Prostate gland (tissue), 2 donors: Measurements from ENCODE around the gene PRELP. TPM values are rescaled to one million over a fixed set of nuclear protein-coding genes. Genes with fewer than 3 reads are reported as not detected.

ENCODE experiments used
- DNase-seq: peaks from one replicate; pipeline ENCODE4 v3.0.0-alpha.2; 2019; ENCODE audit warnings: low spot score
- H3K27ac ChIP-seq, 2 donors: fragments of 200-600 bp; sonication (generic); 2 replicates each; pipeline ENCODE4 v1.5.1; 2017 to 2019
- H3K27me3 ChIP-seq: fragments of 200-600 bp; sonication (generic); replicated peaks from 2 replicates; pipeline ENCODE4 v1.5.1; 2019; ENCODE audit not compliant: insufficient read depth
- H3K36me3 ChIP-seq, 2 donors: fragments of 200-600 bp; sonication (generic); 1 replicate in 1 of 2; 2 replicates in 1 of 2; pipeline versions ENCODE4 v1.5.1 to v1.8.1; 2017 to 2019
- H3K4me1 ChIP-seq: fragments of 200-600 bp; sonication (generic); replicated peaks from 2 replicates; pipeline ENCODE4 v1.5.1; 2019
- H3K4me3 ChIP-seq, 2 donors: fragments of 200-600 bp; sonication (generic); 2 replicates each; pipeline ENCODE4 v1.5.1; 2017 to 2019
- H3K9me3 ChIP-seq: fragments of 200-600 bp; sonication (generic); 2 replicates; pipeline ENCODE4 v1.5.1; 2017
- POLR2A ChIP-seq: fragments of 450-650 bp; IDR thresholded peaks from one replicate; pipeline ENCODE4 v1.6.1; 2016; ENCODE audit warnings: antibody characterized with exemption, mild to moderate bottlenecking
- POLR2AphosphoS5 ChIP-seq: sonication (generic); formaldehyde crosslinking; IDR thresholded peaks from one replicate; pipeline ENCODE4 v1.6.1; 2017; ENCODE audit warnings: antibody characterized with exemption
- WGBS: methylation state at CpG from one replicate; pipeline ENCODE4 v1.1.5; 2018; 5-methylcytosine and 5-hydroxymethylcytosine counted together
- intact Hi-C: fragments of 100-400 bp; cut with DNase I; formaldehyde crosslinking; loops from one replicate; pipeline ENCODE4 v1.14.2; 2022
- total RNA-seq, 2 donors: library from RNA; depleted of rRNA; stranded (reverse); fragments of >200 nt; gene quantifications; one replicate each; pipeline ENCODE4 v1.1.0, GENCODE V29; 2016
- TF ChIP-seq, protein P1 (sequence below), 4 experiments: fragments of 200-600 bp in 2 of 4; fragments of 450-650 bp in 2 of 4; sonication (generic) in 2 of 4; IDR thresholded peaks; 1 replicate in 3 of 4; 2 replicates in 1 of 4; pipeline ENCODE4 v1.5.1; 2016 to 2019; ENCODE audit warnings: antibody characterized with exemption in 4 of 4, mild to moderate bottlenecking in 2 of 4, moderate library complexity in 2 of 4

Gene PRELP
- total RNA-seq, 2 donors from 2014 or later: 17.9 to 43.2 TPM

DNA sequence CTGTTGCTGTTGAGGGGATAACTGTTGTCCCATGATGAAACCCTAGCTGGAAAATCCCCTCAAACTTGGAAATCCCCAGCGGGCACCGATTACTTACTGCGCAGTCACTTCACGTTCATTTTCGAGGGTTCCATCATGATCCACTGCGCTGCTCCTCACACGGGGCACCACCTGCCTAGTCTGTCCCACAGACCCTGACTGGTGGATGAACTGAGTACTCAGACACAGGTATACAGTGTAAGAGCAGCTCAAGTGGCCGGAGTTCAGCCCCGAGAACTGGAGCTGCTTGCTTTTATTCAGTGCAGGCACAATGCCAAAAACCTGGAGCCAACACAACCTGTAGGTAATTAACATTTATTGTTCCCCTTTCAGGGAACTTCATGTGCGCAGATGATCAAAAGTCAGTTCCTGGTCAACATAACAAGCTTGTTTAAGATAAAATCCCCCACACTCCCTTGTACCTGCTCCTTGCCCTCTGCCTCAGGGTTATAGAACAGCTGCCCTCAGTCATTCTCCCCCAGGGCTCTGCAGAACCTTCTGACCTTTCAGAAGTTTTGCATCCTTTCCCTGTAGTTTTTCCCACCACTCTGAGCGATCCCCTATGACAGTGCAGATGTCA is 46.5 kb upstream of the PRELP start:
- Histone ChIP-seq H3K36me3 (no peaks in the 10 kb centered on the region), H3K4me1 (peaks cover 8% of the 10 kb centered on the region), H3K4me3 (no peak overlapping the region), H3K27me3 (no peaks in the 10 kb centered on the region), H3K27ac (peak overlapping the region in 1 of 2 donors; percentile 51), H3K9me3 (no peaks in the 10 kb centered on the region)
- peak; percentile 45 for DNase-seq
- WGBS: 27% methylated on average over 11 of the region's 11 CpGs
- intact Hi-C loops: loop anchor here (5.0 kb wide), 1 partner anchor 47 kb away; no protein-coding TSS in a partner anchor
- TF ChIP-seq, protein P1, sequence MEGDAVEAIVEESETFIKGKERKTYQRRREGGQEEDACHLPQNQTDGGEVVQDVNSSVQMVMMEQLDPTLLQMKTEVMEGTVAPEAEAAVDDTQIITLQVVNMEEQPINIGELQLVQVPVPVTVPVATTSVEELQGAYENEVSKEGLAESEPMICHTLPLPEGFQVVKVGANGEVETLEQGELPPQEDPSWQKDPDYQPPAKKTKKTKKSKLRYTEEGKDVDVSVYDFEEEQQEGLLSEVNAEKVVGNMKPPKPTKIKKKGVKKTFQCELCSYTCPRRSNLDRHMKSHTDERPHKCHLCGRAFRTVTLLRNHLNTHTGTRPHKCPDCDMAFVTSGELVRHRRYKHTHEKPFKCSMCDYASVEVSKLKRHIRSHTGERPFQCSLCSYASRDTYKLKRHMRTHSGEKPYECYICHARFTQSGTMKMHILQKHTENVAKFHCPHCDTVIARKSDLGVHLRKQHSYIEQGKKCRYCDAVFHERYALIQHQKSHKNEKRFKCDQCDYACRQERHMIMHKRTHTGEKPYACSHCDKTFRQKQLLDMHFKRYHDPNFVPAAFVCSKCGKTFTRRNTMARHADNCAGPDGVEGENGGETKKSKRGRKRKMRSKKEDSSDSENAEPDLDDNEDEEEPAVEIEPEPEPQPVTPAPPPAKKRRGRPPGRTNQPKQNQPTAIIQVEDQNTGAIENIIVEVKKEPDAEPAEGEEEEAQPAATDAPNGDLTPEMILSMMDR (IDR thresholded peaks at IDR 0.05): no peak
- TF ChIP-seq POLR2AphosphoS5: peak; percentile 85

DNA sequence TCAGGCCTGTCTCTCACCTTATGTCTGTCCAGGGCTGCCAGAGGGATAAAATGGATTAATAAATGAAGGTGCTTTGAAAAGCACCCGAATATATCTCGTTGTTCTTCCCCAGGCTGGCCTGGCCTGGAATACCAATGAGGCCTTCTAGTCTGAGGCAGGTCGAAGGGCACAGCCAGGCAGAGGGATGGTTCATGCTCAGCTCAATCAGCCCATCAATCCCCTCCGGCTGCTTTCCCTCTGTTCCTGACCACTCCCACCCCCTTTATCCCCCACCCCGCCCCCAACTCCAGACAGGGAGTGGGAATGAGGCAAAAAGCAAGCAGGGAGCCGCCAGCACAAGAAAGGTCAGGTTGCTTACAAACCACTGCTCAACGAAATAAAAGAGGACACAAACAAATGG is 40.0 kb upstream of the PRELP start:
- WGBS: 86% methylated on average over 7 of the region's 7 CpGs
- intact Hi-C loops: no loop called here
- no peak for TF ChIP-seq POLR2AphosphoS5
- TF ChIP-seq POLR2A: no peak
- TF ChIP-seq, protein P1 (IDR thresholded peaks at IDR 0.05): no peak
- Histone ChIP-seq H3K27me3 (no peaks in the 10 kb centered on the region), H3K36me3 (no peaks in the 10 kb centered on the region), H3K4me3 (no peak overlapping the region), H3K27ac (peak overlapping the region in 1 of 2 donors; percentile 55), H3K4me1 (no peaks in the 10 kb centered on the region), H3K9me3 (no peaks in the 10 kb centered on the region)
- DNase-seq: no peak

DNA sequence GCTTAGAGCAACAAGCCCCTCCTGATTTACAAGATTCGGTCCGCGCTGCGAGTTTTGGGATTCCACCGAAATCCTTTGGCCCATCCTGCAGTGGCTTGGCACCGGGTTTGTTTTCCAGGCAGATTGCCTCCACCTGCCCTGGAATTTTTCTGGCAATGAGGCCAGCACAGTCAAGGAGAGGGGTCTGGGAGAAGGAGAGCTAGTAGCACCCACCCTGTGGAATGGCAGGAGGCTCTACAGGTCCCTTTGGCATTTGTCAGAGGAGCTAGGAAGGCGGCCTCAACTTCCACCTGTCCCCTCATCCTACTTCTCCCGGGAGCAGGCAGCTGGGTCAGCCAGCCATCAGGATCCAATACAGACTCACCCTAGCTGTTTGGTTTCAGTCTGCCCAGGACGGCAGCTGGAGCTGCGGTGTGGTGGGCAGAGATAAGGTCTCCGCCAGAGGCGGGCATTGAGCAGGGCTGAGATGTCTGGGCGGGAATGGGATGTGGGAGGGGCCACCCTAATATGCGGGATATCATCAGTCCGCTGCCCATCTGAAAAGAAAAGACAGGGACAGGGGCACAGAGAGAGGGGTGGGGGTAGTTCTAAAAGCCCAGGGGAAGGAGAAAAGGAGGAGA is 37.8 kb upstream of the PRELP start:
- DNase-seq: no peak
- TF ChIP-seq, protein P1 (IDR thresholded peaks at IDR 0.05): no peak
- TF ChIP-seq POLR2A: no peak
- no peaks in the 10 kb centered on the region for H3K9me3 ChIP-seq
- 74% methylated on average over 15 of the region's 15 CpGs for WGBS
- intact Hi-C loops: no loop called here
- H3K4me3 ChIP-seq: no peak overlapping the region
- H3K27me3 ChIP-seq: no peaks in the 10 kb centered on the region
- no peaks in the 10 kb centered on the region for H3K36me3 ChIP-seq
- no peak overlapping the region for H3K27ac ChIP-seq
- no peaks in the 10 kb centered on the region for H3K4me1 ChIP-seq

DNA sequence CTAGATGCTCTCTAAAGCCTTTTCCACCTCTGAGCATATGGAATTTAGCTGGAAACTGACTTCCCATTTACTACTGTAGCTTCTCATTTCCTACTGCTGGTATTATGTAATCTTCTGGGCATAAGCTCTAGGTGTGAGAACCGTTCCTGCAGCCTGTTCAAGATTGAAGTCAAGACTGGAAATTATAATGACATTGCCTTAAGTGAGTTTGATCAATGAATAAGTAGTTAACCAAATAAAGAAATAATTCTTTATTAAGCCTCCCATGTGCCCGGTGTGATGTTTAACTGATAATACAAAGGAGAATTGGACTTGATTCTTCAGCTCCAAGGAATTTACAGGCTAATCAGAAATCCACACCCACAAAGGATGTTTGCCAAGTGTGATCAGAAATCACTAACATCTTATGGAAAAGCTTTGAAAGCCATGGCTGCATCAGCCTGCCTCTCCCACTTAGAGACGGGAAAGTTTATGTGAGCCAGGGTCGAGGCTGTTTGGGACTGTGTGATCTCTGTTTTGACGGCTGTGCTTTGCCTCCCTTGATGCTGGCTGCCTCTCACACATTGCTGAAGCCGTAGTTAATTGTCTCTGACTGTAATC is 36.4 kb upstream of the PRELP start:
- Histone ChIP-seq H3K4me3 (no peak overlapping the region), H3K27me3 (no peaks in the 10 kb centered on the region), H3K9me3 (no peaks in the 10 kb centered on the region), H3K4me1 (no peaks in the 10 kb centered on the region), H3K36me3 (no peaks in the 10 kb centered on the region), H3K27ac (no peak overlapping the region)
- intact Hi-C loops: no loop called here
- TF ChIP-seq, protein P1 (IDR thresholded peaks at IDR 0.05): no peak
- TF ChIP-seq POLR2A: no peak
- no peak for TF ChIP-seq POLR2AphosphoS5
- 53% methylated on average over 6 of the region's 6 CpGs for WGBS
- DNase-seq: no peak
